ENCODE measurements around the gene KDM8. TPM values are rescaled to one million over a fixed set of nuclear protein-coding genes. Genes with fewer than 3 reads are reported as not detected.

KDM8 gene
- total RNA-seq, 1 experiment from 2014 or later, result 5.3 TPM

DNA sequence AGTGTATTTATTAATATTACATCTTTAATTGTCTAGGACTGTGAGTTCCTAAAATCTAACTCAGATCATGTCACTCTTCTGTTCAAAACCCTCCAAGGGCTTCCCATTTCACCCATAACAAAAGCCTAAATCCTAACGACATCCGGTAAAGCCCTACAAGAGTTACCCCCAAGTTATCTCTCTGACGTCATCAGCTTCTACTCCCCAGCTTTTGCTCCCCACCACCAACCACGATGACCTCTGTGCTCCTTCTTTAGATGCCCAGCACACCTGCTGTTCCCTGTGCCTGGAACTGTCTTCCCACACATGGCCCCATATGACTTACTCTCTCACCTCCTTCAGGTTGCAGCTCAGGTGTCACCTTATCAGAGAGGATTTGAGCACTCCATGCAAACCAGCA, 6.3 kb upstream of the KDM8 start:
- no peak overlapping the region for H3K4me2 ChIP-seq (ENCODE audit: low read length)
- H3K9me2 ChIP-seq (ENCODE audit: insufficient read depth), result no peaks in the 10 kb centered on the region
- no TSS peak for BruUV-seq (replicated peaks)
- ATAC-seq (no peak), DNase-seq (ENCODE audit: low read depth, low spot score) (no peak)
- H3K27me3 ChIP-seq (ENCODE audit: insufficient read depth, low read length), result no peaks in the 10 kb centered on the region; the same call in 1 of the 2 replicates
- H3K4me3 ChIP-seq (replicated peaks in 1 of 2; ENCODE audit: low read depth in 1 of 2, low read length in 2 of 2), result no peak overlapping the region
- CTCF ChIA-PET, result interaction anchor here (2.0 kb wide), 1 partner anchor 18 kb away, joined by 4 read pairs; no protein-coding TSS in a partner anchor
- POLR2A ChIA-PET, result no interaction called here
- TF ChIP-seq YY1 (IDR thresholded peaks at IDR 0.05; ENCODE audit: extremely low read depth, insufficient replicate concordance, low read depth, low read length) (no peak), SP1 (IDR thresholded peaks at IDR 0.05; ENCODE audit: low read depth) (no peak), POLR2A (IDR thresholded peaks at IDR 0.05; ENCODE audit: borderline replicate concordance, extremely low read depth, insufficient read depth, insufficient read length) (no peak), FOSL1 (IDR thresholded peaks at IDR 0.05; ENCODE audit: low read depth) (no peak), RAD21 (IDR thresholded peaks at IDR 0.05; ENCODE audit: low read depth) (no peak), EZH2 (IDR thresholded peaks at IDR 0.05) (no peak), EZH2phosphoT487 (IDR thresholded peaks at IDR 0.05; ENCODE audit: borderline replicate concordance) (no peak), CBX3 (IDR thresholded peaks at IDR 0.05; ENCODE audit: low read depth) (no peak), EGR1 (IDR thresholded peaks at IDR 0.05; ENCODE audit: low read depth) (no peak), ELF1 (IDR thresholded peaks at IDR 0.05; ENCODE audit: borderline replicate concordance, low read depth) (no peak), ZFX (IDR thresholded peaks at IDR 0.05) (no peak), TCF7L2 (IDR thresholded peaks at IDR 0.05; ENCODE audit: borderline replicate concordance, extremely low read depth, insufficient read depth, insufficient read length) (no peak), SRF (IDR thresholded peaks at IDR 0.05; ENCODE audit: low read depth) (no peak), SIN3A (IDR thresholded peaks at IDR 0.05; ENCODE audit: low read depth) (no peak), POLR2AphosphoS5 (IDR thresholded peaks at IDR 0.05; ENCODE audit: low read depth, low read length) (no peak)
- TF ChIP-seq, protein P1, sequence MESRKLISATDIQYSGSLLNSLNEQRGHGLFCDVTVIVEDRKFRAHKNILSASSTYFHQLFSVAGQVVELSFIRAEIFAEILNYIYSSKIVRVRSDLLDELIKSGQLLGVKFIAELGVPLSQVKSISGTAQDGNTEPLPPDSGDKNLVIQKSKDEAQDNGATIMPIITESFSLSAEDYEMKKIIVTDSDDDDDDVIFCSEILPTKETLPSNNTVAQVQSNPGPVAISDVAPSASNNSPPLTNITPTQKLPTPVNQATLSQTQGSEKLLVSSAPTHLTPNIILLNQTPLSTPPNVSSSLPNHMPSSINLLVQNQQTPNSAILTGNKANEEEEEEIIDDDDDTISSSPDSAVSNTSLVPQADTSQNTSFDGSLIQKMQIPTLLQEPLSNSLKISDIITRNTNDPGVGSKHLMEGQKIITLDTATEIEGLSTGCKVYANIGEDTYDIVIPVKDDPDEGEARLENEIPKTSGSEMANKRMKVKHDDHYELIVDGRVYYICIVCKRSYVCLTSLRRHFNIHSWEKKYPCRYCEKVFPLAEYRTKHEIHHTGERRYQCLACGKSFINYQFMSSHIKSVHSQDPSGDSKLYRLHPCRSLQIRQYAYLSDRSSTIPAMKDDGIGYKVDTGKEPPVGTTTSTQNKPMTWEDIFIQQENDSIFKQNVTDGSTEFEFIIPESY (IDR thresholded peaks at IDR 0.05; ENCODE audit: extremely low read depth, insufficient replicate concordance, low read length), result no peak
- TF ChIP-seq, protein P2, sequence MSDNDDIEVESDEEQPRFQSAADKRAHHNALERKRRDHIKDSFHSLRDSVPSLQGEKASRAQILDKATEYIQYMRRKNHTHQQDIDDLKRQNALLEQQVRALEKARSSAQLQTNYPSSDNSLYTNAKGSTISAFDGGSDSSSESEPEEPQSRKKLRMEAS (IDR thresholded peaks at IDR 0.05), result no peak
- TF ChIP-seq, protein P3, sequence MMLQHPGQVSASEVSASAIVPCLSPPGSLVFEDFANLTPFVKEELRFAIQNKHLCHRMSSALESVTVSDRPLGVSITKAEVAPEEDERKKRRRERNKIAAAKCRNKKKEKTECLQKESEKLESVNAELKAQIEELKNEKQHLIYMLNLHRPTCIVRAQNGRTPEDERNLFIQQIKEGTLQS (IDR thresholded peaks at IDR 0.05), result no peak
- TF ChIP-seq, protein P4, sequence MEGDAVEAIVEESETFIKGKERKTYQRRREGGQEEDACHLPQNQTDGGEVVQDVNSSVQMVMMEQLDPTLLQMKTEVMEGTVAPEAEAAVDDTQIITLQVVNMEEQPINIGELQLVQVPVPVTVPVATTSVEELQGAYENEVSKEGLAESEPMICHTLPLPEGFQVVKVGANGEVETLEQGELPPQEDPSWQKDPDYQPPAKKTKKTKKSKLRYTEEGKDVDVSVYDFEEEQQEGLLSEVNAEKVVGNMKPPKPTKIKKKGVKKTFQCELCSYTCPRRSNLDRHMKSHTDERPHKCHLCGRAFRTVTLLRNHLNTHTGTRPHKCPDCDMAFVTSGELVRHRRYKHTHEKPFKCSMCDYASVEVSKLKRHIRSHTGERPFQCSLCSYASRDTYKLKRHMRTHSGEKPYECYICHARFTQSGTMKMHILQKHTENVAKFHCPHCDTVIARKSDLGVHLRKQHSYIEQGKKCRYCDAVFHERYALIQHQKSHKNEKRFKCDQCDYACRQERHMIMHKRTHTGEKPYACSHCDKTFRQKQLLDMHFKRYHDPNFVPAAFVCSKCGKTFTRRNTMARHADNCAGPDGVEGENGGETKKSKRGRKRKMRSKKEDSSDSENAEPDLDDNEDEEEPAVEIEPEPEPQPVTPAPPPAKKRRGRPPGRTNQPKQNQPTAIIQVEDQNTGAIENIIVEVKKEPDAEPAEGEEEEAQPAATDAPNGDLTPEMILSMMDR (IDR thresholded peaks at IDR 0.05 in 2 of 3, conservative IDR thresholded peaks at IDR 0.05 in 1 of 3; ENCODE audit: borderline replicate concordance in 1 of 3, insufficient read depth in 1 of 3, low read depth in 2 of 3, low read length in 2 of 3), result no peak
- TF ChIP-seq, protein P5, sequence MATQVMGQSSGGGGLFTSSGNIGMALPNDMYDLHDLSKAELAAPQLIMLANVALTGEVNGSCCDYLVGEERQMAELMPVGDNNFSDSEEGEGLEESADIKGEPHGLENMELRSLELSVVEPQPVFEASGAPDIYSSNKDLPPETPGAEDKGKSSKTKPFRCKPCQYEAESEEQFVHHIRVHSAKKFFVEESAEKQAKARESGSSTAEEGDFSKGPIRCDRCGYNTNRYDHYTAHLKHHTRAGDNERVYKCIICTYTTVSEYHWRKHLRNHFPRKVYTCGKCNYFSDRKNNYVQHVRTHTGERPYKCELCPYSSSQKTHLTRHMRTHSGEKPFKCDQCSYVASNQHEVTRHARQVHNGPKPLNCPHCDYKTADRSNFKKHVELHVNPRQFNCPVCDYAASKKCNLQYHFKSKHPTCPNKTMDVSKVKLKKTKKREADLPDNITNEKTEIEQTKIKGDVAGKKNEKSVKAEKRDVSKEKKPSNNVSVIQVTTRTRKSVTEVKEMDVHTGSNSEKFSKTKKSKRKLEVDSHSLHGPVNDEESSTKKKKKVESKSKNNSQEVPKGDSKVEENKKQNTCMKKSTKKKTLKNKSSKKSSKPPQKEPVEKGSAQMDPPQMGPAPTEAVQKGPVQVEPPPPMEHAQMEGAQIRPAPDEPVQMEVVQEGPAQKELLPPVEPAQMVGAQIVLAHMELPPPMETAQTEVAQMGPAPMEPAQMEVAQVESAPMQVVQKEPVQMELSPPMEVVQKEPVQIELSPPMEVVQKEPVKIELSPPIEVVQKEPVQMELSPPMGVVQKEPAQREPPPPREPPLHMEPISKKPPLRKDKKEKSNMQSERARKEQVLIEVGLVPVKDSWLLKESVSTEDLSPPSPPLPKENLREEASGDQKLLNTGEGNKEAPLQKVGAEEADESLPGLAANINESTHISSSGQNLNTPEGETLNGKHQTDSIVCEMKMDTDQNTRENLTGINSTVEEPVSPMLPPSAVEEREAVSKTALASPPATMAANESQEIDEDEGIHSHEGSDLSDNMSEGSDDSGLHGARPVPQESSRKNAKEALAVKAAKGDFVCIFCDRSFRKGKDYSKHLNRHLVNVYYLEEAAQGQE (IDR thresholded peaks at IDR 0.05; ENCODE audit: low read depth), result no peak
- H2AFZ ChIP-seq (ENCODE audit: low read depth, low read length, poor library complexity, severe bottlenecking), result no peak overlapping the region
- intact Hi-C loops (cut with micrococcal nuclease), result no loop called here
- no peaks in the 10 kb centered on the region for H3K79me2 ChIP-seq (ENCODE audit: insufficient read depth, low read length)
- no peaks in the 10 kb centered on the region for H3K36me3 ChIP-seq (ENCODE audit: control insufficient read depth in 1 of 2, insufficient read depth in 2 of 2, low read length in 2 of 2)
- RAD21 ChIA-PET (ENCODE audit: low non-redundant PET in 1 of 2, low total read pairs in 2 of 2, uncharacterized antibody in 2 of 2, unreplicated experiment in 2 of 2), result no interaction called here
- no peaks in the 10 kb centered on the region for H3K4me1 ChIP-seq (ENCODE audit: control insufficient read depth in 1 of 2, insufficient read depth in 2 of 2, low read length in 2 of 2)
- no peaks in the 10 kb centered on the region for H4K20me1 ChIP-seq (ENCODE audit: insufficient read depth)
- H3K27ac ChIP-seq (ENCODE audit: low read depth, low read length), result no peak overlapping the region
- no peak overlapping the region for H3K9ac ChIP-seq (ENCODE audit: low read length)
- H3K9me3 ChIP-seq (ENCODE audit: control insufficient read depth in 1 of 2, insufficient read depth in 1 of 2, low read depth in 1 of 2, low read length in 2 of 2), result no peaks in the 10 kb centered on the region

All from HCT116 (cell line).